HepG2 (cell line): ENCODE results near the gene DCST2. TPM values are rescaled to one million over a fixed set of nuclear protein-coding genes. Genes with fewer than 3 reads are reported as not detected.

Experiments used
- ARNT ChIP-seq: fragments of 450-650 bp; IDR thresholded peaks from 2 replicates; pipeline ENCODE4 v1.6.1; 2017
- DMAP1 ChIP-seq: IDR thresholded peaks from 2 replicates; pipeline ENCODE4 v1.6.1; 2016
- EP300 ChIP-seq, 3 experiments: sonication (generic) in 1 of 3; formaldehyde crosslinking in 1 of 3; IDR thresholded peaks; 2 replicates each; pipeline versions ENCODE4 v1.5.1 to v1.6.1; 2011 to 2020; ENCODE audit warnings: low read depth in 2 of 3, low read length in 2 of 3, borderline replicate concordance in 1 of 3, improper control_type of control experiment in 1 of 3, mild to moderate bottlenecking in 1 of 3, missing genetic modification reagents in 1 of 3, moderate library complexity in 1 of 3
- FLYWCH1 ChIP-seq: sonication (generic); formaldehyde crosslinking; IDR thresholded peaks from 2 replicates; pipeline ENCODE4 v1.8.1; 2023; ENCODE audit warnings: mild to moderate bottlenecking, missing genetic modification reagents
- GABPB1 ChIP-seq: IDR thresholded peaks from 2 replicates; pipeline ENCODE4 v1.6.1; 2016; ENCODE audit warnings: mild to moderate bottlenecking, missing genetic modification reagents, moderate library complexity, missing compliant biosample characterization
- HOXD1 ChIP-seq: sonication (generic); formaldehyde crosslinking; IDR thresholded peaks from 2 replicates; pipeline ENCODE4 v1.5.0; 2020; ENCODE audit warnings: missing genetic modification reagents
- KMT2A ChIP-seq: sonication (generic); formaldehyde crosslinking; IDR thresholded peaks from 2 replicates; pipeline ENCODE4 v1.4.0; 2020; ENCODE audit warnings: missing genetic modification reagents
- MED8 ChIP-seq: sonication (generic); formaldehyde crosslinking; IDR thresholded peaks from 2 replicates; pipeline ENCODE4 v1.8.1; 2023; ENCODE audit warnings: mild to moderate bottlenecking, missing genetic modification reagents; ENCODE audit not compliant: insufficient replicate concordance
- NFE2L1 ChIP-seq: sonication (generic); formaldehyde crosslinking; IDR thresholded peaks from 2 replicates; pipeline ENCODE4 v1.4.0; 2020; ENCODE audit warnings: missing genetic modification reagents, mild to moderate bottlenecking, borderline replicate concordance
- NFKB2 ChIP-seq: sonication (generic); formaldehyde crosslinking; IDR thresholded peaks from 2 replicates; pipeline ENCODE4 v1.4.0; 2020; ENCODE audit warnings: missing genetic modification reagents, borderline replicate concordance
- SSRP1 ChIP-seq: IDR thresholded peaks from 2 replicates; pipeline ENCODE4 v1.6.1; 2016; ENCODE audit warnings: control low read depth
- XRCC5 ChIP-seq: fragments of 200-400 bp; formaldehyde crosslinking; optimal IDR thresholded peaks from 2 replicates; pipeline ENCODE3; 2017; ENCODE audit warnings: mild to moderate bottlenecking, low read length
- ZBTB44 ChIP-seq: sonication (generic); formaldehyde crosslinking; IDR thresholded peaks from 2 replicates; pipeline ENCODE4 v1.4.0; 2020; ENCODE audit warnings: missing genetic modification reagents
- ZBTB8A ChIP-seq: sonication (generic); formaldehyde crosslinking; IDR thresholded peaks from 2 replicates; pipeline ENCODE4 v1.4.0; 2020; ENCODE audit warnings: mild to moderate bottlenecking, low read depth, missing genetic modification reagents, borderline replicate concordance
- ZNF382 ChIP-seq: sonication (generic); formaldehyde crosslinking; IDR thresholded peaks from 2 replicates; pipeline ENCODE4 v1.5.0; 2020; ENCODE audit warnings: missing genetic modification reagents, mild to moderate bottlenecking, borderline replicate concordance
- ZNF580 ChIP-seq: IDR thresholded peaks from 2 replicates; pipeline ENCODE4 v1.6.1; 2016; ENCODE audit warnings: low read depth, borderline replicate concordance
- polyA plus RNA-seq, 8 experiments: library from polyadenylated mRNA; depleted of rRNA in 3 of 8; stranded (reverse) in 7 of 8; unstranded in 1 of 8; fragments of >200 nt; fragmentation: Illumina TruSeq in 4 of 8; extraction: Trizol in 4 of 8; gene quantifications; 2 replicates each; pipeline versions ENCODE4 v1.2.1 to v1.2.3, GENCODE V29; 2011 to 2016; ENCODE audit warnings: low read depth in 4 of 8, missing spikeins in 1 of 8, mixed read lengths in 1 of 8; ENCODE audit not compliant: insufficient read depth in 1 of 8
- total RNA-seq, 5 experiments: library from RNA; depleted of rRNA; stranded (reverse); fragments of >200 nt; fragmentation: Illumina TruSeq; extraction: Trizol; gene quantifications; 2 replicates each; pipeline ENCODE4 v1.2.3, GENCODE V29; 2016; ENCODE audit warnings: low read depth in 1 of 5
- TF ChIP-seq, protein P1 (sequence below): sonication (generic); formaldehyde crosslinking; IDR thresholded peaks from 2 replicates; pipeline ENCODE4 v1.4.0; 2020; ENCODE audit warnings: missing genetic modification reagents
- TF ChIP-seq, protein P2 (sequence below): sonication (generic); formaldehyde crosslinking; IDR thresholded peaks from 2 replicates; pipeline ENCODE4 v1.4.0; 2020; ENCODE audit warnings: missing genetic modification reagents
- TF ChIP-seq, protein P3 (sequence below): sonication (generic); formaldehyde crosslinking; IDR thresholded peaks from 2 replicates; pipeline ENCODE4 v1.4.0; 2020; ENCODE audit warnings: missing genetic modification reagents

The DCST2 gene
- total and polyA plus RNA-seq, 2 of the 13 experiments (the other 11 are each of a cell fraction or from before 2014, with no cell fraction given) = 0.74 TPM; not detected in 1

GRCh38 chr1:154970631-154971340 lies 62.8 kb downstream of the DCST2 start, which contains the start of gene SHC1 (continued):
- no peak for TF ChIP-seq ZBTB44 (CRISPR knock-in tag)
- no peak for TF ChIP-seq ZNF580
- peak in 1 of 2 experiments; percentile 40; a peak in 1 of 4 replicates for TF ChIP-seq EP300 (IDR thresholded peaks at IDR 0.05; ENCODE audit: low read depth in 2 of 2, low read length in 2 of 2)
- 0 out of 2 replicates have a peak, but pooled peaks have one; percentile 5 for TF ChIP-seq EP300 (CRISPR knock-in tag; IDR thresholded peaks at IDR 0.05; ENCODE audit: borderline replicate concordance)
- TF ChIP-seq, protein P1, sequence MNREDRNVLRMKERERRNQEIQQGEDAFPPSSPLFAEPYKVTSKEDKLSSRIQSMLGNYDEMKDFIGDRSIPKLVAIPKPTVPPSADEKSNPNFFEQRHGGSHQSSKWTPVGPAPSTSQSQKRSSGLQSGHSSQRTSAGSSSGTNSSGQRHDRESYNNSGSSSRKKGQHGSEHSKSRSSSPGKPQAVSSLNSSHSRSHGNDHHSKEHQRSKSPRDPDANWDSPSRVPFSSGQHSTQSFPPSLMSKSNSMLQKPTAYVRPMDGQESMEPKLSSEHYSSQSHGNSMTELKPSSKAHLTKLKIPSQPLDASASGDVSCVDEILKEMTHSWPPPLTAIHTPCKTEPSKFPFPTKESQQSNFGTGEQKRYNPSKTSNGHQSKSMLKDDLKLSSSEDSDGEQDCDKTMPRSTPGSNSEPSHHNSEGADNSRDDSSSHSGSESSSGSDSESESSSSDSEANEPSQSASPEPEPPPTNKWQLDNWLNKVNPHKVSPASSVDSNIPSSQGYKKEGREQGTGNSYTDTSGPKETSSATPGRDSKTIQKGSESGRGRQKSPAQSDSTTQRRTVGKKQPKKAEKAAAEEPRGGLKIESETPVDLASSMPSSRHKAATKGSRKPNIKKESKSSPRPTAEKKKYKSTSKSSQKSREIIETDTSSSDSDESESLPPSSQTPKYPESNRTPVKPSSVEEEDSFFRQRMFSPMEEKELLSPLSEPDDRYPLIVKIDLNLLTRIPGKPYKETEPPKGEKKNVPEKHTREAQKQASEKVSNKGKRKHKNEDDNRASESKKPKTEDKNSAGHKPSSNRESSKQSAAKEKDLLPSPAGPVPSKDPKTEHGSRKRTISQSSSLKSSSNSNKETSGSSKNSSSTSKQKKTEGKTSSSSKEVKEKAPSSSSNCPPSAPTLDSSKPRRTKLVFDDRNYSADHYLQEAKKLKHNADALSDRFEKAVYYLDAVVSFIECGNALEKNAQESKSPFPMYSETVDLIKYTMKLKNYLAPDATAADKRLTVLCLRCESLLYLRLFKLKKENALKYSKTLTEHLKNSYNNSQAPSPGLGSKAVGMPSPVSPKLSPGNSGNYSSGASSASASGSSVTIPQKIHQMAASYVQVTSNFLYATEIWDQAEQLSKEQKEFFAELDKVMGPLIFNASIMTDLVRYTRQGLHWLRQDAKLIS = no peak
- no peak for TF ChIP-seq DMAP1 (CRISPR knock-in tag)
- TF ChIP-seq, protein P2, sequence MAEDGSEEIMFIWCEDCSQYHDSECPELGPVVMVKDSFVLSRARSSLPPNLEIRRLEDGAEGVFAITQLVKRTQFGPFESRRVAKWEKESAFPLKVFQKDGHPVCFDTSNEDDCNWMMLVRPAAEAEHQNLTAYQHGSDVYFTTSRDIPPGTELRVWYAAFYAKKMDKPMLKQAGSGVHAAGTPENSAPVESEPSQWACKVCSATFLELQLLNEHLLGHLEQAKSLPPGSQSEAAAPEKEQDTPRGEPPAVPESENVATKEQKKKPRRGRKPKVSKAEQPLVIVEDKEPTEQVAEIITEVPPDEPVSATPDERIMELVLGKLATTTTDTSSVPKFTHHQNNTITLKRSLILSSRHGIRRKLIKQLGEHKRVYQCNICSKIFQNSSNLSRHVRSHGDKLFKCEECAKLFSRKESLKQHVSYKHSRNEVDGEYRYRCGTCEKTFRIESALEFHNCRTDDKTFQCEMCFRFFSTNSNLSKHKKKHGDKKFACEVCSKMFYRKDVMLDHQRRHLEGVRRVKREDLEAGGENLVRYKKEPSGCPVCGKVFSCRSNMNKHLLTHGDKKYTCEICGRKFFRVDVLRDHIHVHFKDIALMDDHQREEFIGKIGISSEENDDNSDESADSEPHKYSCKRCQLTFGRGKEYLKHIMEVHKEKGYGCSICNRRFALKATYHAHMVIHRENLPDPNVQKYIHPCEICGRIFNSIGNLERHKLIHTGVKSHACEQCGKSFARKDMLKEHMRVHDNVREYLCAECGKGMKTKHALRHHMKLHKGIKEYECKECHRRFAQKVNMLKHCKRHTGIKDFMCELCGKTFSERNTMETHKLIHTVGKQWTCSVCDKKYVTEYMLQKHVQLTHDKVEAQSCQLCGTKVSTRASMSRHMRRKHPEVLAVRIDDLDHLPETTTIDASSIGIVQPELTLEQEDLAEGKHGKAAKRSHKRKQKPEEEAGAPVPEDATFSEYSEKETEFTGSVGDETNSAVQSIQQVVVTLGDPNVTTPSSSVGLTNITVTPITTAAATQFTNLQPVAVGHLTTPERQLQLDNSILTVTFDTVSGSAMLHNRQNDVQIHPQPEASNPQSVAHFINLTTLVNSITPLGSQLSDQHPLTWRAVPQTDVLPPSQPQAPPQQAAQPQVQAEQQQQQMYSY (CRISPR knock-in tag) = no peak
- 0 out of 2 replicates have a peak, but pooled peaks have one; percentile 10 for TF ChIP-seq HOXD1 (CRISPR knock-in tag)
- TF ChIP-seq GABPB1 = peak; percentile 12; the same call in 1 of the 2 replicates
- TF ChIP-seq ARNT = no peak
- no peak for TF ChIP-seq ZNF382 (CRISPR knock-in tag)
- TF ChIP-seq KMT2A (CRISPR knock-in tag) = 0 out of 2 replicates have a peak, but pooled peaks have one; percentile 30
- TF ChIP-seq NFE2L1 (CRISPR knock-in tag) = no peak
- TF ChIP-seq XRCC5 = no peak
- no peak for TF ChIP-seq FLYWCH1 (CRISPR knock-in tag)
- TF ChIP-seq MED8 (CRISPR knock-in tag) = no peak
- TF ChIP-seq ZBTB8A (CRISPR knock-in tag) = no peak
- TF ChIP-seq NFKB2 = no peak
- no peak for TF ChIP-seq SSRP1
- TF ChIP-seq, protein P3, sequence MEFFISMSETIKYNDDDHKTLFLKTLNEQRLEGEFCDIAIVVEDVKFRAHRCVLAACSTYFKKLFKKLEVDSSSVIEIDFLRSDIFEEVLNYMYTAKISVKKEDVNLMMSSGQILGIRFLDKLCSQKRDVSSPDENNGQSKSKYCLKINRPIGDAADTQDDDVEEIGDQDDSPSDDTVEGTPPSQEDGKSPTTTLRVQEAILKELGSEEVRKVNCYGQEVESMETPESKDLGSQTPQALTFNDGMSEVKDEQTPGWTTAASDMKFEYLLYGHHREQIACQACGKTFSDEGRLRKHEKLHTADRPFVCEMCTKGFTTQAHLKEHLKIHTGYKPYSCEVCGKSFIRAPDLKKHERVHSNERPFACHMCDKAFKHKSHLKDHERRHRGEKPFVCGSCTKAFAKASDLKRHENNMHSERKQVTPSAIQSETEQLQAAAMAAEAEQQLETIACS (CRISPR knock-in tag) = no peak
